Neural cell (in vitro differentiated cells): ENCODE measurements around the gene ILDR2.

Experiments
- CTCF ChIP-seq: fragments of 450-650 bp; IDR thresholded peaks from 2 replicates; pipeline ENCODE4 v1.5.1; 2014; ENCODE audit warnings: antibody characterized with exemption, mild to moderate bottlenecking, moderate library complexity; ENCODE audit not compliant: poor library complexity, severe bottlenecking
- EP300 ChIP-seq: fragments of 450-650 bp; conservative IDR thresholded peaks from 2 replicates; pipeline ENCODE4 v1.6.1; 2014; ENCODE audit warnings: antibody characterized with exemption, mild to moderate bottlenecking, moderate library complexity; ENCODE audit not compliant: poor library complexity, severe bottlenecking
- EZH2 ChIP-seq: fragments of 200-600, 300-800 bp; shearing (Covaris generic), sonication (generic); IDR thresholded peaks from 2 replicates; pipeline ENCODE4 v1.6.1; 2014; ENCODE audit warnings: antibody characterized with exemption, low read length, borderline replicate concordance, mild to moderate bottlenecking; ENCODE audit not compliant: insufficient read depth, poor library complexity, severe bottlenecking
- MXI1 ChIP-seq: fragments of 450-650 bp; conservative IDR thresholded peaks from 2 replicates; pipeline ENCODE4 v1.6.1; 2014; ENCODE audit warnings: antibody characterized with exemption, mild to moderate bottlenecking; ENCODE audit not compliant: poor library complexity, severe bottlenecking
- POLR2AphosphoS5 ChIP-seq: IDR thresholded peaks from 2 replicates; pipeline ENCODE4 v1.6.1; 2012
- RAD21 ChIP-seq: fragments of 450-650 bp; conservative IDR thresholded peaks from 2 replicates; pipeline ENCODE4 v1.6.1; 2014; ENCODE audit warnings: antibody characterized with exemption, mild to moderate bottlenecking, moderate library complexity
- SMC3 ChIP-seq: fragments of 450-650 bp; conservative IDR thresholded peaks from 2 replicates; pipeline ENCODE4 v1.6.1; 2014; ENCODE audit warnings: antibody characterized with exemption, mild to moderate bottlenecking, moderate library complexity; ENCODE audit not compliant: poor library complexity
- TAF1 ChIP-seq: IDR thresholded peaks from 2 replicates; pipeline ENCODE4 v1.6.1; 2012; ENCODE audit warnings: low read depth
- TF ChIP-seq, protein P1 (sequence below): IDR thresholded peaks from 2 replicates; pipeline ENCODE4 v1.6.1; 2012; ENCODE audit warnings: borderline replicate concordance

DNA sequence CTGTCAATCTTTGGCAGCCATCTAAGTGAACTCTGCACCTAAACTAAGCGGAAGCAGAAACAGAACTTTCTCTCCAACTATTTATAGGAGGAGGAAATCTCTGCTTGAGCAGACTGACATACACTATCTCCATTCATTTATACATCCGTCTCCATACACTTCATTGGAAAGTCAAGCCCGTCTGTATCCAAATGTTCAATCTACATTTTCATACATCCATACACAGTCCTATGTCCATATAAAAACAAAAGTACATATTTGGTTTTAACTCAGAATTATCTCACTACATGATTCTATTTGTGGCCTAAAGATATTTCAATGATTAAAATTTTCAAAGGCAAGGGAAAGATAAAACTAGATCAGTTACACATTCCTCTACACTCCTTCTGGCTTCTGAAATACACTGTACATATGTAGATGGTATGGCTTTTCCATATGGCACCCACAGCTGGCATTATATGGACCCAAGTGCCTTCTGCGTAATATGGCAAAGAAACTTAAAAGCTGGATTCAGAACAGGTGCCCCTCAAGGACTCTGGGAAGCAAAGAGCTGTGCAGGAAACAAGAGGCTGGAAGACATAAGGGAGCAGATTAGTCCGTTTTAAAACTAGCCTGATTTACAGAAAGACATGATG is 35.5 kb downstream of the ILDR2 start:
- no peak for TF ChIP-seq CTCF
- no peak for TF ChIP-seq EP300
- TF ChIP-seq, protein P1, sequence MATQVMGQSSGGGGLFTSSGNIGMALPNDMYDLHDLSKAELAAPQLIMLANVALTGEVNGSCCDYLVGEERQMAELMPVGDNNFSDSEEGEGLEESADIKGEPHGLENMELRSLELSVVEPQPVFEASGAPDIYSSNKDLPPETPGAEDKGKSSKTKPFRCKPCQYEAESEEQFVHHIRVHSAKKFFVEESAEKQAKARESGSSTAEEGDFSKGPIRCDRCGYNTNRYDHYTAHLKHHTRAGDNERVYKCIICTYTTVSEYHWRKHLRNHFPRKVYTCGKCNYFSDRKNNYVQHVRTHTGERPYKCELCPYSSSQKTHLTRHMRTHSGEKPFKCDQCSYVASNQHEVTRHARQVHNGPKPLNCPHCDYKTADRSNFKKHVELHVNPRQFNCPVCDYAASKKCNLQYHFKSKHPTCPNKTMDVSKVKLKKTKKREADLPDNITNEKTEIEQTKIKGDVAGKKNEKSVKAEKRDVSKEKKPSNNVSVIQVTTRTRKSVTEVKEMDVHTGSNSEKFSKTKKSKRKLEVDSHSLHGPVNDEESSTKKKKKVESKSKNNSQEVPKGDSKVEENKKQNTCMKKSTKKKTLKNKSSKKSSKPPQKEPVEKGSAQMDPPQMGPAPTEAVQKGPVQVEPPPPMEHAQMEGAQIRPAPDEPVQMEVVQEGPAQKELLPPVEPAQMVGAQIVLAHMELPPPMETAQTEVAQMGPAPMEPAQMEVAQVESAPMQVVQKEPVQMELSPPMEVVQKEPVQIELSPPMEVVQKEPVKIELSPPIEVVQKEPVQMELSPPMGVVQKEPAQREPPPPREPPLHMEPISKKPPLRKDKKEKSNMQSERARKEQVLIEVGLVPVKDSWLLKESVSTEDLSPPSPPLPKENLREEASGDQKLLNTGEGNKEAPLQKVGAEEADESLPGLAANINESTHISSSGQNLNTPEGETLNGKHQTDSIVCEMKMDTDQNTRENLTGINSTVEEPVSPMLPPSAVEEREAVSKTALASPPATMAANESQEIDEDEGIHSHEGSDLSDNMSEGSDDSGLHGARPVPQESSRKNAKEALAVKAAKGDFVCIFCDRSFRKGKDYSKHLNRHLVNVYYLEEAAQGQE: no peak
- no peak for TF ChIP-seq POLR2AphosphoS5
- no peak for TF ChIP-seq EZH2
- TF ChIP-seq RAD21: no peak
- no peak for TF ChIP-seq SMC3
- no peak for TF ChIP-seq MXI1
- no peak for TF ChIP-seq TAF1
